DMS 273 (cell line): ENCODE data around the gene TAOK2.
"Not testable (repeated sequence)": the region's sequence is repeated elsewhere in the genome, so short reads cannot be mapped to it uniquely, and the experiment has no call there.

Experiments used
- DNase-seq: peaks from one replicate; lab custom pipeline; 2025; ENCODE audit not compliant: unreplicated experiment; lab: John Stamatoyannopoulos, UW

The TAOK2 gene

GRCh38 chr16:30003670-30004423, 30.2 kb downstream of the TAOK2 start:
- DNase-seq: no peak

GRCh38 chr16:30004424-30004776, 30.7 kb downstream of the TAOK2 start:
- DNase-seq: no peak

GRCh38 chr16:30004811-30005242, 31.2 kb downstream of the TAOK2 start:
- DNase-seq: peak; percentile 65

- peak; percentile 73 for DNase-seq
These were observed 31.9 kb downstream of the TAOK2 start for GRCh38 chr16:30005341-30006094.

GRCh38 chr16:30006095-30006473, 32.4 kb downstream of the TAOK2 start:
- DNase-seq: no peak

- no peak for DNase-seq
These were observed 33.1 kb downstream of the TAOK2 start for GRCh38 chr16:30006659-30007377.

- no peak for DNase-seq
These were observed 33.8 kb downstream of the TAOK2 start for GRCh38 chr16:30007378-30007895.

GRCh38 chr16:30009085-30009862, 35.6 kb downstream of the TAOK2 start:
- DNase-seq: no peak

- DNase-seq: no peak
These were observed 36.5 kb downstream of the TAOK2 start for GRCh38 chr16:30009990-30010843.

GRCh38 chr16:30010844-30011713, 37.4 kb downstream of the TAOK2 start, which contains the start of gene DOC2A:
Gene DOC2A, minus strand, starts transcription at chr16:30011027. Its CDS starts 805 bp downstream, at chr16:30010222.
- peak; percentile 79 for DNase-seq

- DNase-seq: no peak
These were observed 38.2 kb downstream of the TAOK2 start for GRCh38 chr16:30011714-30012504.

GRCh38 chr16:30012598-30012997, 38.9 kb downstream of the TAOK2 start:
- DNase-seq: not testable (repeated sequence)

GRCh38 chr16:30015450-30015849, 41.8 kb downstream of the TAOK2 start:
- not testable (repeated sequence) for DNase-seq

GRCh38 chr16:30016555-30017276, 43.0 kb downstream of the TAOK2 start:
- DNase-seq: no peak

GRCh38 chr16:30017277-30017656, 43.6 kb downstream of the TAOK2 start:
- DNase-seq: no peak

GRCh38 chr16:30017937-30018336, 44.3 kb downstream of the TAOK2 start:
- not testable (repeated sequence) for DNase-seq

GRCh38 chr16:30018731-30019158, 45.1 kb downstream of the TAOK2 start:
- DNase-seq: no peak
